IMR-90 (cell line): ENCODE results near the gene LAMA3. TPM values are rescaled to one million over a fixed set of nuclear protein-coding genes. Genes with fewer than 3 reads are reported as not detected.

Experiments
- ATAC-seq: fragments of 200-7000 bp; cut with Tn5 transposase; 2 replicates; pipeline ENCODE4 v1.9.1; 2020; ENCODE audit warnings: low read depth, mild to moderate bottlenecking, moderate library complexity
- BruUV-seq: library from RNA; stranded (reverse); fragments of 400-500 nt; replicated peaks from 2 replicates; lab custom pipeline; 2021; lab: Mats Ljungman, UMichigan
- CTCF ChIA-PET: fragments of 300-600 bp; formaldehyde crosslinking; extraction: SDS; loops from one replicate; lab custom pipeline; 2021; ENCODE audit warnings: antibody characterized with exemption; lab: Yijun Ruan, JAX
- POLR2A ChIA-PET: fragments of 300-600 bp; sonication (Branson Sonifier 250); formaldehyde crosslinking; loops from one replicate; lab custom pipeline; 2022; ENCODE audit warnings: antibody characterized with exemption; ENCODE audit not compliant: unreplicated experiment; lab: Charles Lee
- DNase-seq: peaks from one replicate; pipeline ENCODE4 v3.0.0; 2013
- H2AFZ ChIP-seq: replicated peaks from 2 replicates; pipeline ENCODE3; 2013; ENCODE audit warnings: low read length, mild to moderate bottlenecking; ENCODE audit not compliant: poor library complexity
- H2AK5ac ChIP-seq: 2 replicates; pipeline ENCODE4 v1.6.1; 2013; ENCODE audit warnings: low read depth, low read length, inconsistent platforms
- H2AK9ac ChIP-seq: replicated peaks from 2 replicates; pipeline ENCODE3; 2013; ENCODE audit warnings: mild to moderate bottlenecking, low read depth, low read length, moderate library complexity; ENCODE audit not compliant: poor library complexity
- H2BK120ac ChIP-seq: 2 replicates; pipeline ENCODE4 v1.6.1; 2013; ENCODE audit warnings: low read depth, low read length, inconsistent platforms
- H2BK15ac ChIP-seq: 3 replicates; pipeline ENCODE4 v1.6.1; 2013; ENCODE audit warnings: low read depth, low read length, inconsistent platforms
- H2BK20ac ChIP-seq: 2 replicates; pipeline ENCODE4 v1.6.1; 2013; ENCODE audit warnings: low read depth, mild to moderate bottlenecking, inconsistent platforms, low read length, moderate library complexity
- H2BK5ac ChIP-seq: 2 replicates; pipeline ENCODE4 v1.6.1; 2013; ENCODE audit warnings: mild to moderate bottlenecking, low read depth, low read length, inconsistent platforms; ENCODE audit not compliant: poor library complexity, severe bottlenecking
- H3K14ac ChIP-seq: replicated peaks from 2 replicates; pipeline ENCODE4 v1.6.1; 2013; ENCODE audit warnings: low read depth, low read length, inconsistent platforms
- H3K18ac ChIP-seq: 2 replicates; pipeline ENCODE4 v1.6.1; 2013; ENCODE audit warnings: low read depth, low read length, control low read depth
- H3K23ac ChIP-seq: 2 replicates; pipeline ENCODE4 v1.6.1; 2013; ENCODE audit warnings: low read depth, low read length, inconsistent platforms
- H3K27ac ChIP-seq: 2 replicates; pipeline ENCODE4 v1.5.1; 2013; ENCODE audit warnings: mild to moderate bottlenecking, control low read depth, low read length; ENCODE audit not compliant: insufficient read depth
- H3K27me3 ChIP-seq: 2 replicates; pipeline ENCODE4 v1.6.1; 2013; ENCODE audit warnings: low read length; ENCODE audit not compliant: control insufficient read depth, insufficient read depth
- H3K36me3 ChIP-seq: 2 replicates; pipeline ENCODE4 v1.6.1; 2013; ENCODE audit warnings: low read length, mixed read lengths; ENCODE audit not compliant: control insufficient read depth, insufficient read depth
- H3K4ac ChIP-seq: 2 replicates; pipeline ENCODE4 v1.6.1; 2013; ENCODE audit warnings: low read depth, low read length, inconsistent platforms
- H3K4me1 ChIP-seq: 2 replicates; pipeline ENCODE4 v1.6.1; 2013; ENCODE audit warnings: low read length, mixed read lengths; ENCODE audit not compliant: control insufficient read depth, insufficient read depth
- H3K4me2 ChIP-seq: 2 replicates; pipeline ENCODE4 v1.6.1; 2013; ENCODE audit warnings: low read depth, mild to moderate bottlenecking, control low read depth, low read length, moderate library complexity
- H3K4me3 ChIP-seq: 2 replicates; pipeline ENCODE4 v1.5.1; 2013; ENCODE audit warnings: low read depth, mild to moderate bottlenecking, control low read depth, low read length, moderate library complexity; ENCODE audit not compliant: insufficient read depth
- H3K56ac ChIP-seq: 2 replicates; pipeline ENCODE4 v1.6.1; 2013; ENCODE audit warnings: low read length, inconsistent platforms; ENCODE audit not compliant: insufficient read depth; ENCODE audit errors: extremely low read depth
- H3K79me1 ChIP-seq, 2 experiments: 2 replicates each; pipeline ENCODE4 v1.6.1; 2013; ENCODE audit warnings: low read length in 2 of 2, inconsistent platforms in 1 of 2, low read depth in 1 of 2
- H3K9ac ChIP-seq: 2 replicates; pipeline ENCODE4 v1.6.1; 2013; ENCODE audit warnings: low read depth, low read length, control low read depth
- H3K9me1 ChIP-seq: 2 replicates; pipeline ENCODE4 v1.6.1; 2013; ENCODE audit warnings: low read length, inconsistent platforms; ENCODE audit not compliant: insufficient read depth
- H3K9me3 ChIP-seq: 2 replicates; pipeline ENCODE4 v1.6.1; 2013; ENCODE audit warnings: low read length; ENCODE audit not compliant: control insufficient read depth, insufficient read depth
- H4K20me1 ChIP-seq: 2 replicates; pipeline ENCODE4 v1.6.1; 2013; ENCODE audit warnings: low read length, inconsistent platforms; ENCODE audit not compliant: insufficient read depth
- H4K5ac ChIP-seq: 2 replicates; pipeline ENCODE4 v1.6.1; 2013; ENCODE audit warnings: mild to moderate bottlenecking, low read depth, low read length, control low read depth
- H4K8ac ChIP-seq, 2 experiments: 2 replicates each; pipeline ENCODE4 v1.6.1; 2013; ENCODE audit warnings: low read depth in 2 of 2, low read length in 2 of 2, control low read depth in 1 of 2, inconsistent platforms in 1 of 2
- H4K91ac ChIP-seq: 2 replicates; pipeline ENCODE4 v1.6.1; 2013; ENCODE audit warnings: low read depth, low read length, inconsistent platforms; ENCODE audit not compliant: insufficient read depth
- BHLHE40 ChIP-seq: fragments of 150-350 bp; IDR thresholded peaks from 2 replicates; pipeline ENCODE4 v1.6.1; 2016; ENCODE audit warnings: mild to moderate bottlenecking, low read depth, low read length
- CEBPB ChIP-seq: IDR thresholded peaks from 2 replicates; pipeline ENCODE4 v1.6.1; 2012; ENCODE audit warnings: low read depth, low read length, improper control_type of control experiment
- CHD1 ChIP-seq: IDR thresholded peaks from 2 replicates; pipeline ENCODE4 v1.6.1; 2012; ENCODE audit warnings: low read depth, low read length, improper control_type of control experiment
- FOS ChIP-seq: fragments of 150-350 bp; IDR thresholded peaks from 2 replicates; pipeline ENCODE4 v1.6.1; 2016; ENCODE audit warnings: low read depth, low read length
- MAFK ChIP-seq: IDR thresholded peaks from 2 replicates; pipeline ENCODE4 v1.6.1; 2012; ENCODE audit warnings: low read depth, low read length, improper control_type of control experiment
- MAZ ChIP-seq: IDR thresholded peaks from 2 replicates; pipeline ENCODE4 v1.6.1; 2012; ENCODE audit warnings: low read depth, mild to moderate bottlenecking, low read length, improper control_type of control experiment, moderate library complexity, borderline replicate concordance
- MXI1 ChIP-seq: IDR thresholded peaks from 2 replicates; pipeline ENCODE4 v1.6.1; 2012; ENCODE audit warnings: low read depth, mild to moderate bottlenecking, low read length, moderate library complexity, borderline replicate concordance
- POLR2A ChIP-seq: IDR thresholded peaks from 2 replicates; pipeline ENCODE4 v1.6.1; 2012; ENCODE audit warnings: mild to moderate bottlenecking, low read depth, low read length
- RCOR1 ChIP-seq: IDR thresholded peaks from 2 replicates; pipeline ENCODE4 v1.6.1; 2012; ENCODE audit warnings: mild to moderate bottlenecking, low read length, improper control_type of control experiment; ENCODE audit not compliant: insufficient replicate concordance
- RFX5 ChIP-seq: IDR thresholded peaks from 2 replicates; pipeline ENCODE4 v1.8.0; 2012; ENCODE audit warnings: low read depth, mild to moderate bottlenecking, low read length, moderate library complexity
- SMC3 ChIP-seq: fragments of 150-350 bp; IDR thresholded peaks from 2 replicates; pipeline ENCODE4 v1.6.1; 2016; ENCODE audit warnings: low read depth, mild to moderate bottlenecking, antibody characterized with exemption, low read length, moderate library complexity
- WGBS, 2 experiments: methylation state at CpG; one replicate each; pipeline versions ENCODE4 v1.1.5 to v1.1.7; 2013; ENCODE audit warnings: missing lambda C conversion rate in 2 of 2; ENCODE audit not compliant: insufficient read length in 1 of 2; ENCODE audit errors: extremely low coverage in 2 of 2; 5-methylcytosine and 5-hydroxymethylcytosine counted together
- dilution Hi-C: fragments of 300-500 bp; cut with HindIII; formaldehyde crosslinking; loops from one replicate; pipeline ENCODE4 v1.14.3; 2018; ENCODE audit warnings: low sequenced_read_pairs; ENCODE audit not compliant: unreplicated experiment
- in situ Hi-C: fragments of 300-500 bp; cut with MboI; formaldehyde crosslinking; loops from 3 replicates; pipeline ENCODE4 v1.14.3; 2019; ENCODE audit warnings: low sequenced_read_pairs, inconsistent platforms, mixed read lengths
- intact Hi-C: fragments of 100-400 bp; cut with micrococcal nuclease; formaldehyde crosslinking; loops from 2 replicates; pipeline ENCODE4 v1.10.0; 2022
- polyA plus RNA-seq, 3 experiments: library from polyadenylated mRNA; depleted of rRNA; stranded (reverse); fragments of >200 nt; gene quantifications; 2 replicates each; pipeline ENCODE4 v1.2.3, GENCODE V29; 2012; ENCODE audit warnings: low replicate concordance in 1 of 3
- total RNA-seq: library from RNA; depleted of rRNA; stranded (reverse); fragments of >200 nt; gene quantifications from 2 replicates; pipeline ENCODE4 v1.2.3, GENCODE V29; 2012
- TF ChIP-seq, protein P1 (sequence below): fragments of 150-350 bp; IDR thresholded peaks from 2 replicates; pipeline ENCODE4 v1.6.1; 2017; ENCODE audit warnings: mild to moderate bottlenecking, antibody characterized with exemption, low read length, low read depth
- TF ChIP-seq, protein P2 (sequence below): conservative IDR thresholded peaks from 2 replicates; pipeline ENCODE4 v1.5.1; 2012; ENCODE audit warnings: mild to moderate bottlenecking, low read depth, low read length, improper control_type of control experiment
- TF ChIP-seq, protein P3 (sequence below): fragments of 150-350 bp; IDR thresholded peaks from 2 replicates; pipeline ENCODE4 v1.6.1; 2016; ENCODE audit warnings: low read depth, mild to moderate bottlenecking, low read length, moderate library complexity, borderline replicate concordance

Gene LAMA3
- total and polyA plus RNA-seq, 2 of the 4 experiments (the other 2 are of a cell fraction), result 0.18 to 0.19 TPM

GRCh38 chr18:23977719-23978483, 288.6 kb downstream of the LAMA3 start:
- no peaks in the 10 kb centered on the region for H3K36me3 ChIP-seq
- no CpG with 5 or more reads among the region's 1 CpG for WGBS, 2 experiments
- ATAC-seq, result no peak

More at GRCh38 chr18:23977719-23978483, 288.6 kb downstream of the LAMA3 start:
- Histone ChIP-seq H2BK20ac (no peak overlapping the region), H3K4ac (no peak overlapping the region), H3K23ac (no peak overlapping the region), H3K56ac (no peak overlapping the region), H2BK5ac (no peak overlapping the region), H3K9me1 (peaks cover 7% of the 10 kb centered on the region), H2BK15ac (no peak overlapping the region), H2BK120ac (no peak overlapping the region), H4K20me1 (no peaks in the 10 kb centered on the region), H2AK5ac (no peak overlapping the region), H4K8ac (no peak overlapping the region), H3K18ac (no peak overlapping the region), H3K4me1 (peaks cover 11% of the 10 kb centered on the region), H3K27ac (no peak overlapping the region), H4K91ac (no peak overlapping the region), H3K79me1 (no peaks in the 10 kb centered on the region), H2AK9ac (no peak overlapping the region), H4K5ac (no peak overlapping the region), H3K4me3 (no peak overlapping the region), H3K14ac (no peak overlapping the region), H3K9ac (no peak overlapping the region), H3K27me3 (no peaks in the 10 kb centered on the region; the same call in 1 of the 2 replicates), H2AFZ (no peak overlapping the region), H3K4me2 (no peak overlapping the region), H3K9me3 (peaks cover 2% of the 10 kb centered on the region; the same call in 1 of the 2 replicates)
- intact Hi-C loops (no loop called here), dilution Hi-C loops (no loop called here), in situ Hi-C loops (no loop called here)
- BruUV-seq, result no TSS peak
- CTCF ChIA-PET, result no interaction called here
- DNase-seq, result peak; percentile 44
- POLR2A ChIA-PET, result no interaction called here
- TF ChIP-seq RFX5 (no peak), RCOR1 (no peak), SMC3 (no peak), BHLHE40 (no peak), POLR2A (no peak), MXI1 (no peak), CEBPB (no peak), MAFK (no peak), FOS (no peak), CHD1 (no peak), MAZ (no peak)
- TF ChIP-seq, protein P1, sequence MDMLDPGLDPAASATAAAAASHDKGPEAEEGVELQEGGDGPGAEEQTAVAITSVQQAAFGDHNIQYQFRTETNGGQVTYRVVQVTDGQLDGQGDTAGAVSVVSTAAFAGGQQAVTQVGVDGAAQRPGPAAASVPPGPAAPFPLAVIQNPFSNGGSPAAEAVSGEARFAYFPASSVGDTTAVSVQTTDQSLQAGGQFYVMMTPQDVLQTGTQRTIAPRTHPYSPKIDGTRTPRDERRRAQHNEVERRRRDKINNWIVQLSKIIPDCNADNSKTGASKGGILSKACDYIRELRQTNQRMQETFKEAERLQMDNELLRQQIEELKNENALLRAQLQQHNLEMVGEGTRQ, result no peak
- TF ChIP-seq, protein P2, sequence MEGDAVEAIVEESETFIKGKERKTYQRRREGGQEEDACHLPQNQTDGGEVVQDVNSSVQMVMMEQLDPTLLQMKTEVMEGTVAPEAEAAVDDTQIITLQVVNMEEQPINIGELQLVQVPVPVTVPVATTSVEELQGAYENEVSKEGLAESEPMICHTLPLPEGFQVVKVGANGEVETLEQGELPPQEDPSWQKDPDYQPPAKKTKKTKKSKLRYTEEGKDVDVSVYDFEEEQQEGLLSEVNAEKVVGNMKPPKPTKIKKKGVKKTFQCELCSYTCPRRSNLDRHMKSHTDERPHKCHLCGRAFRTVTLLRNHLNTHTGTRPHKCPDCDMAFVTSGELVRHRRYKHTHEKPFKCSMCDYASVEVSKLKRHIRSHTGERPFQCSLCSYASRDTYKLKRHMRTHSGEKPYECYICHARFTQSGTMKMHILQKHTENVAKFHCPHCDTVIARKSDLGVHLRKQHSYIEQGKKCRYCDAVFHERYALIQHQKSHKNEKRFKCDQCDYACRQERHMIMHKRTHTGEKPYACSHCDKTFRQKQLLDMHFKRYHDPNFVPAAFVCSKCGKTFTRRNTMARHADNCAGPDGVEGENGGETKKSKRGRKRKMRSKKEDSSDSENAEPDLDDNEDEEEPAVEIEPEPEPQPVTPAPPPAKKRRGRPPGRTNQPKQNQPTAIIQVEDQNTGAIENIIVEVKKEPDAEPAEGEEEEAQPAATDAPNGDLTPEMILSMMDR, result no peak
- TF ChIP-seq, protein P3, sequence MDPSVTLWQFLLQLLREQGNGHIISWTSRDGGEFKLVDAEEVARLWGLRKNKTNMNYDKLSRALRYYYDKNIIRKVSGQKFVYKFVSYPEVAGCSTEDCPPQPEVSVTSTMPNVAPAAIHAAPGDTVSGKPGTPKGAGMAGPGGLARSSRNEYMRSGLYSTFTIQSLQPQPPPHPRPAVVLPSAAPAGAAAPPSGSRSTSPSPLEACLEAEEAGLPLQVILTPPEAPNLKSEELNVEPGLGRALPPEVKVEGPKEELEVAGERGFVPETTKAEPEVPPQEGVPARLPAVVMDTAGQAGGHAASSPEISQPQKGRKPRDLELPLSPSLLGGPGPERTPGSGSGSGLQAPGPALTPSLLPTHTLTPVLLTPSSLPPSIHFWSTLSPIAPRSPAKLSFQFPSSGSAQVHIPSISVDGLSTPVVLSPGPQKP, result no peak
